Gastroesophageal sphincter (tissue), 3 donors: ENCODE results near the gene CDK4.
"Not testable (repeated sequence)": the region's sequence is repeated elsewhere in the genome, so short reads cannot be mapped to it uniquely, and the experiment has no call there.

ENCODE experiments used
- EP300 ChIP-seq: sonication (generic); formaldehyde crosslinking; IDR thresholded peaks from one replicate; pipeline ENCODE4 v1.6.1; 2017; ENCODE audit warnings: antibody characterized with exemption, mild to moderate bottlenecking
- TF ChIP-seq, protein P1 (sequence below), 4 experiments: fragments of 200-600 bp in 2 of 4; fragments of 450-650 bp in 2 of 4; sonication (generic) in 1 of 4; IDR thresholded peaks; one replicate each; pipeline ENCODE4 v1.5.1; 2017 to 2019; ENCODE audit warnings: antibody characterized with exemption in 4 of 4, mild to moderate bottlenecking in 2 of 4, moderate library complexity in 2 of 4

DNA sequence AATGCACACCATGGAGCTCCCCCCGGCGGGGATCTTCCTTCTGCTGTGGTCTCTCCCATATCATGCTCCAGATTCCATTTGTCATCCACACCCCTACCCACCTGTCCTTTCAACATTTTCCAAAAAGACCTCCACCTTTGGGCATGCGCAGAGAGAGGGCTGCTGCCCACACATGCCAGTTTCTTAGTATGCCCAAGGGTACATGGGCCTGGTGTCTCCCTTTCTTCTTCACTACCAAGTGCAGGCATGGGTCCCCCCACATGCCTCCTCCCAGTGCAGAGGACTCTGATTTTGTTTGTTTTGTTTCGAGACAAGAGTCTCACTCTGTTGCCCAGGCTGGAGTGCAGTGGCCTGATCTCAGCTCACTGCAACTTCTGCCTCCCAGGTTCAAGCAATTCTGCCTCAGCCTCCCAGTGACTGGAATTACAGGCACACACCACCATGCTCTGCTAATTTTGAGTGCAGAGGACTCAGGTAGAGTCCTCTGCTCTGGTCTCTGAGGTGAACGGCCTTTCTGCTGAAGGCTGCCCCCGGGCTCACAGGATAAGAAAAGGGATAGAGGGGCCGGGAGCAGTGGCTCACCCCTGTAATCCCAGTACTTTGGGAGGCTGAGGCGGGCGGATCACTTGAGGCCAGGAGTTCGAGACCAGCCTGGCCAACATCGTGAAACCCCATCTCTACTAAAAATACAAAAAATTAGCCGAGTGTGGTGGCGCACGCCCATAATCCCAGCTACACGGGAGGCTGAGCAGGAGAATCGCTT, 30.1 kb downstream of the CDK4 start:
- TF ChIP-seq, protein P1, sequence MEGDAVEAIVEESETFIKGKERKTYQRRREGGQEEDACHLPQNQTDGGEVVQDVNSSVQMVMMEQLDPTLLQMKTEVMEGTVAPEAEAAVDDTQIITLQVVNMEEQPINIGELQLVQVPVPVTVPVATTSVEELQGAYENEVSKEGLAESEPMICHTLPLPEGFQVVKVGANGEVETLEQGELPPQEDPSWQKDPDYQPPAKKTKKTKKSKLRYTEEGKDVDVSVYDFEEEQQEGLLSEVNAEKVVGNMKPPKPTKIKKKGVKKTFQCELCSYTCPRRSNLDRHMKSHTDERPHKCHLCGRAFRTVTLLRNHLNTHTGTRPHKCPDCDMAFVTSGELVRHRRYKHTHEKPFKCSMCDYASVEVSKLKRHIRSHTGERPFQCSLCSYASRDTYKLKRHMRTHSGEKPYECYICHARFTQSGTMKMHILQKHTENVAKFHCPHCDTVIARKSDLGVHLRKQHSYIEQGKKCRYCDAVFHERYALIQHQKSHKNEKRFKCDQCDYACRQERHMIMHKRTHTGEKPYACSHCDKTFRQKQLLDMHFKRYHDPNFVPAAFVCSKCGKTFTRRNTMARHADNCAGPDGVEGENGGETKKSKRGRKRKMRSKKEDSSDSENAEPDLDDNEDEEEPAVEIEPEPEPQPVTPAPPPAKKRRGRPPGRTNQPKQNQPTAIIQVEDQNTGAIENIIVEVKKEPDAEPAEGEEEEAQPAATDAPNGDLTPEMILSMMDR (IDR thresholded peaks at IDR 0.05), result not testable (repeated sequence)
- TF ChIP-seq EP300, result not testable (repeated sequence)
